G401 (cell line): Measurements from ENCODE around the gene YDJC. TPM values are rescaled to one million over a fixed set of nuclear protein-coding genes. Genes with fewer than 3 reads are reported as not detected.
A peak's percentile ranks its signal among the peaks of the same experiment; 100 is the strongest.
"Not testable (repeated sequence)": the region's sequence is repeated elsewhere in the genome, so short reads cannot be mapped to it uniquely, and the experiment has no call there.

ENCODE experiments used
- DNase-seq: peaks from one replicate; pipeline ENCODE4 v3.0.0-alpha.2; 2015; ENCODE audit warnings: low spot score
- in situ Hi-C: cut with HindIII; loops from 2 replicates; pipeline ENCODE4 v1.10.0; 2016; ENCODE audit warnings: low sequenced_read_pairs, mixed read lengths
- total RNA-seq: library from RNA; depleted of rRNA; stranded (reverse); fragments of >200 nt; shearing (Covaris generic); gene quantifications from 2 replicates; pipeline ENCODE4 v1.2.3, GENCODE V29; 2014; rRNA removed

The YDJC gene
- total RNA-seq, 1 experiment from 2014 or later: 71.7 TPM

DNA sequence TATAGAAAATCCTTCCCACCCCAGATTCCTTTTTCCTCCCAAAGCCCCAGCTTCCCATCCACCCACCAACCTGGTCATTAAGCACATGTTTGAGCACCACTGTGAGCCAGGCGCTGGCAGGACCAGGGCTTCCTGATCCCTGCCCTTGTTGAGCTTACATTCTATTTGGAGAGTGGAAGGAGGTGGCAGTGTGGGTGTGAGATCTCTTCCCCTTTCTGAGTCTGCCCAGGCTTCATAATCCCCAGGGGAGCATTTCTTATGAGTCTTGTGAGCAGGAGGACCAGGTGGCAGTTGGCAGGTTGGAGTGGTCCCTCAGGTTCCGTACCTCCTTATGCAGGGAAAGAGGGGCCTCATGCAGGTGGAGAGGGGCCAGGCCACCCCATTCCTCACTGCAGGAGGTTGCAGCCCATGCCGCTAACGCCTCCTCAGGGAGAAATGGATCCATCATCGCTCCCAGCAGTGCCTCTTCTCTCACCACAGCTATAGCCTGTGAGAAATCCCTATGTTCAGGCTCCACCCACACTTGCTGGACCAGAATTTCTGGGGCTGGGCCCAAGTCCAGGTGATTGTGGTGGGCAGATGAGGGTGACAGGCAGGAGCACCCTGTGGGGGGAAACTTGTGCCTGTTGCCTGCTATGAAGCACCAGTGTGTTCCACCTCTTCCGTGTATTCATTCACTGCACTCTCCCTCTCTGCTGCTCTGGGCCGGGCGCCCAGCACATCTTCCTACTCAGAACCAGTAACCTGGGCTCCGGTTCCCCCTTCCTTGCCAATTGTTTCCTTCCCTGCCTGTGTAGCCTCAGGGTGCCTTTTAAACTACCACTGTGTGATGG is 38.8 kb downstream of the YDJC start:
- peak; percentile 34 for DNase-seq
- in situ Hi-C loops: no loop called here

DNA sequence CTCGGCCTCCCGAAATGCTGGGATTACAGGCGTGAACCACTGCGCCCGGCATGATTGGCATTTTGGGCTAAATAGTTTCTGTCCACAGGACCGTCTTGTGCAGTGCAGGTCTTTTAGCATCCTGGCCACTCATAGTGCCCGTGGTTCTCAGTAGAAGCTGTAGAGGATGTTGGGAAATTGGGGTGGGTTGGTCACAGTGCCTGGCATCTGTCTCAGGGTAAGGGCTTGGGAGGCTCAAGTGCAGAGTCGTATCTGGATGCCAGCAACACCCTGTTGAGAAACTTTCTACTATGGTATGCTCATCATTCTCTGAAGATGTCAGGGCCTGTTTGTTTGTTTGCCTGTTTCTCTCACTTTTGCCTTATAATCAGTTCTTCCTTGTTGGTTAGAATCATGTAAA is 40.4 kb downstream of the YDJC start:
- no peak for DNase-seq
- in situ Hi-C loops: no loop called here

DNA sequence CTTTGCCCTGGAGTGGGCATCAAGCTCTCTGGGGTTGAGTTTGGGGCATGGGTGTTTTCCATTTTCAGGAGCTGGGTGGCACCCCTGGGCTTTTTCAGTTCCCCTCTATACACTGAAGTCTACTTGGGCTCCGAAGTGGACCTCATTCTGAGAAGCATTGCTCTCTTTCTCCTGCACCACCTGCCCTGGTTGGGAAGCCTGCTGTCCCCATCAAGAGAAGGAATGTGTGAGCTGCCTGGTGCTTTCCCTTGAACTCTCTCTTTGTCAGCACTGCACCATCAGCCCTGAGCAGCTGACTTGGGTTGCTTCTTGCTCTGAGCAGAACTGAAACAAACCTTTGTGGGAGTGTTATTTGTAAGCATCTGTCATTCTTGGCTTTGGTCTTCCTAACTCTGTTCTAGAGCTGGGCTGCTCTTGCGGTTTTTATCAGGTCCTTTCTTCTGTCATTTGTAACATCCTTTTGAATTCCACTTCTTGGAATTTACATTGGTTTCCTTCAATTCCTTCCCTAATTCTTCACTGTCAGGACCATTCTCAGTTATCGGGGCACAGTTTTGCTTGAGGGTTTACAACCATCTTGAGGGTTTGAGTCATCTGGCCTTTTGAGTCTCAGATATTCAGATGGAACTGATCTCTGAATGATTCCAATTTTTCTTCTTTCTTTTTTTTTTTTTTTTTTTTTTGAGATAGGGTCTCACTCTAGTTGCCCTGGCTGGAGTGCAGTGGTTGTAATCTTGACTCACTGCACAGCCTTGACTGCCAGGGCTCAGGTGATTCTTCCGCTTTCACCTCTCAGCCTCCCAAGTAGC is 41.8 kb downstream of the YDJC start:
- in situ Hi-C loops: no loop called here
- DNase-seq: peak; percentile 47

DNA sequence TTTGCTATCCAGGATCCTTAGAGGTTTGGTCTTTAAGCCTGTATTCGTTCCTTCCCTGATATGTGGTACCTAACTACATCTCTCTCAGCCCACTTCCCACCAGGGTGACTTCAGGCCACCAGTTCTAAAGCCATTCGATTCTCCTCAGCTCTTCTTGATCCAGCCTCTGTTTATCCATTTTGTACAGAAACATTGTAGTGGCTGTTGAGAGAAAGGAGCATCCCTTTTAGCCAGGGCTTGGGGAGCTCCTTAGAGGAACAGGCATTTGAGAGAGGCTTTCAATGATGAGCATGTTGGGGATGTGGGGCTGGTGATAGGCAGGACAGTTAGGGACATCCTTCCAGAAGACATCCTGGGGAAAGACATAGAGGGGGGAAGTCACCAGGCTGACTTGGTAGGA is 44.4 kb downstream of the YDJC start:
- no peak for DNase-seq
- in situ Hi-C loops: no loop called here

DNA sequence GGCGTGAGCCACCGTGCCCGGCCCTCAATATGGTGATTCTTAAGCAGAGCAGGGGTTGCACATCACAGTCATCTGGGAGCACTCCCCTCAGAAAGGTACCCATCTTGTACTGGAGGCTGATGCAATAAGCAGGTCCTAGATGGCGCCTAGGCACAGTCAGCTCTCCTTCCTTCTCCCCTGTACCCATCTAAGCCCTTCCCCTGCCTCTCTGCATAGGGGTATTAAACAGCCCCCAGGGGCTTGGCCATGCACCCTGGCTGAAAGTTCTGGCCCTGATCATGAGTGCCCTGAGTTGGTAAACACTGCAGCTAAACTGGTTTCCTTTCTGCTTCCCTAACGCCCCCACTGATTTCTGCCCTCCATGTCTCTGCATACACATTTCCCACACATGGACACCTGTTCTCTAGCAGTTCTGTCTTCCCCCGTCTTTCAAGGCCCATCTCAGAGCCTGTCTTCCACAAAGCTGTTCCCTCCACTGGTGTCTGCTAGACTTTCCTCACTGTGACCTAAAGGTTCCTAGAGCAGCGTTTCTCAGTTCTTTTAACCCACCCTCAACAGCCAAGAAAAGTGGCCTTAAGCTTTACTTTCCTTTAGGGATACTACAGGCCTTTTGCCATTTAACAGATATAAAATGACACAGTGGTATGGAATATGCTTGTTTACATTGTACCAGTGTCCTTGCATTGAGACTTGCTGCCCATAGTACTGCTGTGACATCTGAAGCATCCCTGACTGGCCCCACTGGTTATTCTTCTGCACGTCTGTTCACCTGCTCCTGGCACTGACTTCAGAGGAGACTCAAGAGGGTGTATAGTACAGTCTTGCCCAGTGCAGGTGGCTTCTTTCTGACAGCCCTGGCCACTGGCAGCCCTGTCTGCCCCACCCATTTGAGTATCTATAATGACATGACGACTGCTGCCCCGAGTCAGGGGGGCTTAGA is 46.8 kb downstream of the YDJC start:
- in situ Hi-C loops: no loop called here
- no peak for DNase-seq

DNA sequence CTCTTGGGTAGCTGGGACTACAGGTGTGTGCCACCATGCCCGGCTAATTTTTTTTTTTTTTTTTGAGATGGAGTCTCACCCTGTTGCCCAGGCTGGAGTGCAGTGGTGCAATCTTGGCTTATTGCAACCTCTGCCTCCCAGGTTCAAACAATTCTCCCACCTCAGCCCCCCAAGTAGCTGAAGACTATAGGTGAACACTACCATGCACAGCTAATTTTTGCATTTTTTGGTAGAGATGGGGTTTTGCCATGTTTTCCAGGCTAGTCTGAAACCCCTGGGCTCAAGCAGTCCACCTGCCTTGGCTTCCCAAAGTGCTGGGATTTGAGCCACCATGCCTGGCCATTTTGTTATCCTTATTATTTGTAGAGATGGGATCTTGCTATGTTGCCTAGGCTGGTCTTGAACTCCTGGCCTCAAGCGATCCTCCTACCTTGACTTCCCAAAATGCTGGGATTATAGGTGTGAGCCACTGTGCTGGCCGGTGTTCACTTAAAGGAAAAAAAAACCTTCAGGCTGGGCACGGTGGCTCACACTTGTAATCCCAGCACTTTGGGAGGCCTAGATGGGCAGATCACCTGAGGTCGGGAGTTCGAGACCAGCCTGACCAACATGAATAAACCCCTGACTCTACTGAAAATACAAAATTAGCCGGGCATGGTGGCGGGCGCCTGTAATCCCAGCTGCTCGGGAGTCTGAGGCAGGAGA is 48.7 kb downstream of the YDJC start:
- DNase-seq, in situ Hi-C loops: not testable (repeated sequence)

DNA sequence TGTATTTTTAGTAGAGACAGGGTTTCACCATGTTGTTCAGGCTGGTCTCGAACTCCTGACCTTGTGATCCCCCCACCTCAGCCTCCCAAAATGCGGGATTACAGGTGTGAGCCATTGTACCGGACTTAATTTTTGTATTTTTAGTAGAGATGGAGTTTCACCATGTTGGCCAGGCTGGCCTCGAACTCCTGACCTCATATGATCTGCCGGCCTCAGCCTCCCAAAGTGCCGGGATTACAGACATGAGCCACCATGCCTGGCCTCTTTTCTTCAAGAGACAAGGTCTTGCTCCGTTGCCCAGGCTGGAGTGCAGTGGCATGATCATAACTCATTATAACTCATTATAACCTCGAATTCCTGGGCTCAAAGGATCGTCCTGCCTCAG is 49.2 kb downstream of the YDJC start:
- DNase-seq, in situ Hi-C loops: not testable (repeated sequence)

DNA sequence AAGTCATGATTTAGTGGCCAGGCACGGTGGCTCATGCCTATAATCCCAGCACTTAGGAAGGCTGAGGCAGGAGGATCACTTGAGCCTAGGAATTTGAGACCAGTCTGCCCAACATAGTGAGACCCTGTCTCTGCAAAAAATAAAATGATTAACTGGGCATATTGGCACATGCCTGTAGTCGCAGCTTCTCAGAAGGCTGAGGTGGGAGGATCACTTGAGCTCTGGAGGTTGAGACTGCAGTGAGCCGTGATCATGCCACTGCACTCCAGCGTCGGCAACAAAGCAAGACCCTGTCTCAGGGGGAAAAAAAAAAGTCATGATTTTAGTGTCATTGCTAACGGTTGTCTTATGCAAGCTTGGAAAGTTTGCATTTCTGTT is 50.4 kb downstream of the YDJC start:
- no peak for DNase-seq
- in situ Hi-C loops: no loop called here

Other genes starting within 250 kb of the YDJC start
- gene RIMBP3B, start 246.3 kb downstream of the YDJC start, total RNA-seq: 0.25 and 0.34 TPM in 2 replicates
- 16.5 and 18.5 TPM in 2 replicates for gene HIC2, start 212.7 kb downstream of the YDJC start, total RNA-seq
- 2.0 and 13.5 TPM in 2 replicates for gene TMEM191C, start 162.6 kb downstream of the YDJC start, total RNA-seq
- gene RIMBP3C, start 78.6 kb downstream of the YDJC start, total RNA-seq: 0.47 and 0.49 TPM in 2 replicates
- 46.6 and 58.0 TPM in 2 replicates for gene UBE2L3, start 62.3 kb downstream of the YDJC start, total RNA-seq
- gene CCDC116, start 2.7 kb upstream of the YDJC start, total RNA-seq: not detected in 2 replicates
- 39.7 and 49.4 TPM in 2 replicates for gene SDF2L1, start 12.3 kb upstream of the YDJC start, total RNA-seq
- 20.5 and 24.0 TPM in 2 replicates for gene PPIL2, start 36.0 kb upstream of the YDJC start, total RNA-seq
- 0.14 and 0.62 TPM in 2 replicates for gene YPEL1, start 105.8 kb upstream of the YDJC start, total RNA-seq
- gene MAPK1, start 237.6 kb upstream of the YDJC start, total RNA-seq: 43.7 and 48.3 TPM in 2 replicates